HL-60 (cell line): Measurements from ENCODE around the gene TSHZ3.

Experiments used
- DNase-seq, 2 experiments: peaks; one replicate each; pipeline ENCODE4 v3.0.0-alpha.2; 2010 to 2020; ENCODE audit warnings: low read depth in 1 of 2, low spot score in 1 of 2
- H3K27ac ChIP-seq: fragments of 250-450 bp; sonication (Bioruptor Pico); replicated peaks from 2 replicates; pipeline ENCODE4 v1.5.1; 2020; ENCODE audit warnings: mild to moderate bottlenecking, moderate library complexity
- H3K27me3 ChIP-seq: fragments of 250-450 bp; sonication (Bioruptor Pico); 2 replicates; pipeline ENCODE4 v1.5.1; 2021; ENCODE audit warnings: mild to moderate bottlenecking, moderate library complexity; ENCODE audit not compliant: insufficient read depth, poor library complexity, severe bottlenecking
- H3K4me3 ChIP-seq: replicated peaks from 2 replicates; pipeline ENCODE4 v1.5.1; 2011; ENCODE audit warnings: mild to moderate bottlenecking, control low read depth, low read length; ENCODE audit not compliant: insufficient read depth
- GABPA ChIP-seq: IDR thresholded peaks from 2 replicates; pipeline ENCODE4 v1.6.1; 2012; ENCODE audit warnings: low read depth
- POLR2AphosphoS5 ChIP-seq: IDR thresholded peaks from 2 replicates; pipeline ENCODE4 v1.6.1; 2012; ENCODE audit warnings: low read depth
- SPI1 ChIP-seq: IDR thresholded peaks from 2 replicates; pipeline ENCODE4 v1.6.1; 2012; ENCODE audit warnings: low read depth, mild to moderate bottlenecking, borderline replicate concordance
- TF ChIP-seq, protein P1 (sequence below): IDR thresholded peaks from 2 replicates; pipeline ENCODE4 v1.6.1; 2012; ENCODE audit warnings: low read depth; ENCODE audit not compliant: insufficient replicate concordance
- TF ChIP-seq, protein P2 (sequence below): IDR thresholded peaks from one replicate; pipeline ENCODE4 v1.5.1; 2011; ENCODE audit warnings: low read length, control low read depth, inconsistent platforms; ENCODE audit not compliant: insufficient read depth

TSHZ3 gene

DNA sequence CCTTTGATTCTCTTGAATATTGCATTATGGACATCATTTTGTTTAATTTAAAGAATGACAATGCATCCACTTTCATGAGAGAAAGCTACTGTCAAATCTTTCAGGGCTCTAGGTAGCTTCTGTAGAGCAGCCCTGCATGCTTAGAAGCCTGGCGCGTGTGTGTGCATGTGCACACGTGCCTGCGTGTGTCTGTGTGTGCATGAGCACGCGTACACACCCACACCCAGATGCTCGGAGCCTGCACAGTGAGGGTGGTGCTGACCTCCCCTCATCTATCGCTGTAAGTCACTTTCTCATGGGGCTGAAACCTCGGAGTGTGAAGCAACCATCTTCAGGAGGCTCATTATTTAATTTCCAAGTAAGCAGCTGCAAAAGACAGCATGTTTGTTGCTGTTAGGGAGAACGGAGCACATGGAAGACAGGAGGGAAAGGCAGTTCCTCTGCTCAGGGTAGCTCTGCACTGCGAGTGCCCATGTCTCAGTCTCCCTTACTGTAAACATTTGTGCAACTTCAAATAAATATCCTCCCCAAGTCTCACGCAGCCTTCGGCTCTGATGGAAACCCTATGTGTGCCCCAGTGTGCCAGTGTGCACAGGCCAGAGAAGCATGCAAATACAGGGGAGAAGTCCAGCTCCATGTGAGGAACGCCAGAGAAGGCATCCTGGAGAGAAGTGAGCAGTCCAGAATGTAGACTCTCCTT lies 22.8 kb downstream of the TSHZ3 start:
- Histone ChIP-seq H3K27me3 (no peaks in the 10 kb centered on the region), H3K27ac (no peak overlapping the region), H3K4me3 (no peak overlapping the region)
- no peak for DNase-seq
- TF ChIP-seq POLR2AphosphoS5, result no peak
- no peak for TF ChIP-seq GABPA
- TF ChIP-seq SPI1, result no peak
- TF ChIP-seq, protein P1, sequence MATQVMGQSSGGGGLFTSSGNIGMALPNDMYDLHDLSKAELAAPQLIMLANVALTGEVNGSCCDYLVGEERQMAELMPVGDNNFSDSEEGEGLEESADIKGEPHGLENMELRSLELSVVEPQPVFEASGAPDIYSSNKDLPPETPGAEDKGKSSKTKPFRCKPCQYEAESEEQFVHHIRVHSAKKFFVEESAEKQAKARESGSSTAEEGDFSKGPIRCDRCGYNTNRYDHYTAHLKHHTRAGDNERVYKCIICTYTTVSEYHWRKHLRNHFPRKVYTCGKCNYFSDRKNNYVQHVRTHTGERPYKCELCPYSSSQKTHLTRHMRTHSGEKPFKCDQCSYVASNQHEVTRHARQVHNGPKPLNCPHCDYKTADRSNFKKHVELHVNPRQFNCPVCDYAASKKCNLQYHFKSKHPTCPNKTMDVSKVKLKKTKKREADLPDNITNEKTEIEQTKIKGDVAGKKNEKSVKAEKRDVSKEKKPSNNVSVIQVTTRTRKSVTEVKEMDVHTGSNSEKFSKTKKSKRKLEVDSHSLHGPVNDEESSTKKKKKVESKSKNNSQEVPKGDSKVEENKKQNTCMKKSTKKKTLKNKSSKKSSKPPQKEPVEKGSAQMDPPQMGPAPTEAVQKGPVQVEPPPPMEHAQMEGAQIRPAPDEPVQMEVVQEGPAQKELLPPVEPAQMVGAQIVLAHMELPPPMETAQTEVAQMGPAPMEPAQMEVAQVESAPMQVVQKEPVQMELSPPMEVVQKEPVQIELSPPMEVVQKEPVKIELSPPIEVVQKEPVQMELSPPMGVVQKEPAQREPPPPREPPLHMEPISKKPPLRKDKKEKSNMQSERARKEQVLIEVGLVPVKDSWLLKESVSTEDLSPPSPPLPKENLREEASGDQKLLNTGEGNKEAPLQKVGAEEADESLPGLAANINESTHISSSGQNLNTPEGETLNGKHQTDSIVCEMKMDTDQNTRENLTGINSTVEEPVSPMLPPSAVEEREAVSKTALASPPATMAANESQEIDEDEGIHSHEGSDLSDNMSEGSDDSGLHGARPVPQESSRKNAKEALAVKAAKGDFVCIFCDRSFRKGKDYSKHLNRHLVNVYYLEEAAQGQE, result no peak
- TF ChIP-seq, protein P2, sequence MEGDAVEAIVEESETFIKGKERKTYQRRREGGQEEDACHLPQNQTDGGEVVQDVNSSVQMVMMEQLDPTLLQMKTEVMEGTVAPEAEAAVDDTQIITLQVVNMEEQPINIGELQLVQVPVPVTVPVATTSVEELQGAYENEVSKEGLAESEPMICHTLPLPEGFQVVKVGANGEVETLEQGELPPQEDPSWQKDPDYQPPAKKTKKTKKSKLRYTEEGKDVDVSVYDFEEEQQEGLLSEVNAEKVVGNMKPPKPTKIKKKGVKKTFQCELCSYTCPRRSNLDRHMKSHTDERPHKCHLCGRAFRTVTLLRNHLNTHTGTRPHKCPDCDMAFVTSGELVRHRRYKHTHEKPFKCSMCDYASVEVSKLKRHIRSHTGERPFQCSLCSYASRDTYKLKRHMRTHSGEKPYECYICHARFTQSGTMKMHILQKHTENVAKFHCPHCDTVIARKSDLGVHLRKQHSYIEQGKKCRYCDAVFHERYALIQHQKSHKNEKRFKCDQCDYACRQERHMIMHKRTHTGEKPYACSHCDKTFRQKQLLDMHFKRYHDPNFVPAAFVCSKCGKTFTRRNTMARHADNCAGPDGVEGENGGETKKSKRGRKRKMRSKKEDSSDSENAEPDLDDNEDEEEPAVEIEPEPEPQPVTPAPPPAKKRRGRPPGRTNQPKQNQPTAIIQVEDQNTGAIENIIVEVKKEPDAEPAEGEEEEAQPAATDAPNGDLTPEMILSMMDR, result no peak

DNA sequence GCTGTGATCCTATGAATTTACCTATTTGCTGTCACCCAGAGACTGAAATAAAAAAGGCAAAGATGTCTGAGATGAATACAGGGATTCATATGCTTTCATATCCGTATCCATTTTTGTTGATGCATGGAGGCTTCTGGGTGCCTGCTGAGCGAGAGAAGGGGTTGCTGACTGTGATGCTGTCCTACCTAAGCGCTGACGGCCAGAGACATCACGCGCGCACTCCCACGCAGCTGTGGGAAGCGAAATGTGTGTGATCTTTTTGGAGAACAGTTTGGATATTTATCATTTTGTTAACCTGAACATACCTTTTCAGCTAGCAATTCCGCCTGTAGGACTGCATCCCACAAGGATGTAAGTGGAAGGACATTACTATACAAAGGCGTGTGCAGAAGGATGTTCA lies 23.9 kb downstream of the TSHZ3 start:
- Histone ChIP-seq H3K27me3 (no peaks in the 10 kb centered on the region), H3K4me3 (no peak overlapping the region), H3K27ac (no peak overlapping the region)
- TF ChIP-seq, protein P1, result no peak
- no peak for TF ChIP-seq SPI1
- TF ChIP-seq GABPA, result no peak
- no peak for TF ChIP-seq POLR2AphosphoS5
- TF ChIP-seq, protein P2, result no peak
- no peak for DNase-seq

DNA sequence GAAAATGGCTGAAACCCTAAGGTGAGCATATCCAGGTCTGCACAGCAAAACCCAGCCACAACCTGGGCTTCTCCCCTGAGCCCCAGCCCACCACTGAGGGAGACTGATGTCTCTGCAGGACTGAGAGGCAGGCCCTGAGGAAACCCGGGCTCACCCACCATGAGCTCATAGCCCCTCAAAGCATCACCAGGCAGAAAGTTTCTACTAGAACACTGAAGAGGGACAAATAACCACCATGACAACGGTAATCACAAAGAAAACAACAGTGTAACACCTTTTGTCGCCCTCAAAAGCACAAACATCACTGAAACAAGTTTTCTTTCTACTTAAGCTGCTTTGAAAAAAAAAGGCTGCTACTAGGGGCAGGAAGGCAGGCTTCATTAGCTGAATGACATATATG lies 29.8 kb downstream of the TSHZ3 start:
- no peak for TF ChIP-seq GABPA
- TF ChIP-seq, protein P1, result no peak
- no peak for DNase-seq
- Histone ChIP-seq H3K27me3 (no peaks in the 10 kb centered on the region), H3K27ac (no peak overlapping the region), H3K4me3 (no peak overlapping the region)
